GM18858 (cell line): ENCODE results near the gene MACROD2.
"Not testable (repeated sequence)": the region's sequence is repeated elsewhere in the genome, so short reads cannot be mapped to it uniquely, and the experiment has no call there.

ENCODE experiments used
- ATAC-seq: cut with Tn5 transposase; IDR thresholded peaks from one replicate; pipeline ENCODE4 v1.9.1; 2021; ENCODE audit not compliant: unreplicated experiment

Gene MACROD2

GRCh38 chr20:14963262-14963663 lies 967.9 kb downstream of the MACROD2 start:
- ATAC-seq = no peak

GRCh38 chr20:14966203-14966602 lies 970.9 kb downstream of the MACROD2 start:
- ATAC-seq = no peak

- ATAC-seq = no peak
Measured at GRCh38 chr20:14966808-14967207, 971.5 kb downstream of the MACROD2 start.

- ATAC-seq = no peak
Measured at GRCh38 chr20:14972256-14972655, 976.9 kb downstream of the MACROD2 start.

- no peak for ATAC-seq
Measured at GRCh38 chr20:14972690-14973089, 977.4 kb downstream of the MACROD2 start.

- no peak for ATAC-seq
Measured at GRCh38 chr20:14979453-14979986, 984.2 kb downstream of the MACROD2 start.

- not testable (repeated sequence) for ATAC-seq
Measured at GRCh38 chr20:14981486-14981885, 986.2 kb downstream of the MACROD2 start.

GRCh38 chr20:14982324-14982723 lies 987.0 kb downstream of the MACROD2 start:
- ATAC-seq = not testable (repeated sequence)

- ATAC-seq = no peak
Measured at GRCh38 chr20:14984305-14984704, 989.0 kb downstream of the MACROD2 start.

GRCh38 chr20:14984768-14985622 lies 989.7 kb downstream of the MACROD2 start:
- no peak for ATAC-seq

- ATAC-seq = no peak
Measured at GRCh38 chr20:14986026-14986655, 990.8 kb downstream of the MACROD2 start.

GRCh38 chr20:14986656-14987055 lies 991.3 kb downstream of the MACROD2 start:
- no peak for ATAC-seq

- no peak for ATAC-seq
Measured at GRCh38 chr20:14989535-14990290, 994.4 kb downstream of the MACROD2 start.

GRCh38 chr20:14991023-14991422 lies 995.7 kb downstream of the MACROD2 start:
- ATAC-seq = no peak

- ATAC-seq = no peak
Measured at GRCh38 chr20:14992153-14992552, 996.8 kb downstream of the MACROD2 start.

GRCh38 chr20:14992961-14993360 lies 997.6 kb downstream of the MACROD2 start:
- ATAC-seq = no peak

- no peak for ATAC-seq
Measured at GRCh38 chr20:14996883-14997672, 1001.8 kb downstream of the MACROD2 start.

GRCh38 chr20:14997791-14998190 lies 1002.5 kb downstream of the MACROD2 start:
- no peak for ATAC-seq

GRCh38 chr20:15005300-15005986 lies 1010.1 kb downstream of the MACROD2 start:
- ATAC-seq = no peak

- no peak for ATAC-seq
Measured at GRCh38 chr20:15011631-15012030, 1016.3 kb downstream of the MACROD2 start.
